Upper lobe of left lung (tissue), 4 donors: Measurements from ENCODE around the gene LTB.

Experiments used
- EP300 ChIP-seq, 4 donors: sonication (generic); formaldehyde crosslinking; IDR thresholded peaks; one replicate each; pipeline ENCODE4 v1.5.1; 2017; ENCODE audit warnings: antibody characterized with exemption in 4 of 4, control low read depth in 2 of 4
- POLR2A ChIP-seq, 4 donors: fragments of 450-650 bp; IDR thresholded peaks; one replicate each; pipeline ENCODE4 v1.5.1; 2016 to 2017; ENCODE audit warnings: antibody characterized with exemption in 4 of 4, mild to moderate bottlenecking in 2 of 4
- POLR2AphosphoS5 ChIP-seq, 2 donors: sonication (generic); formaldehyde crosslinking; IDR thresholded peaks; one replicate each; pipeline ENCODE4 v1.5.1; 2017; ENCODE audit warnings: antibody characterized with exemption in 2 of 2
- TF ChIP-seq, protein P1 (sequence below), 6 experiments: fragments of 450-650 bp in 4 of 6; fragments of 200-600 bp in 2 of 6; sonication (generic) in 2 of 6; IDR thresholded peaks; one replicate each; pipeline ENCODE4 v1.5.1; 2016 to 2019; ENCODE audit warnings: antibody characterized with exemption in 6 of 6

DNA sequence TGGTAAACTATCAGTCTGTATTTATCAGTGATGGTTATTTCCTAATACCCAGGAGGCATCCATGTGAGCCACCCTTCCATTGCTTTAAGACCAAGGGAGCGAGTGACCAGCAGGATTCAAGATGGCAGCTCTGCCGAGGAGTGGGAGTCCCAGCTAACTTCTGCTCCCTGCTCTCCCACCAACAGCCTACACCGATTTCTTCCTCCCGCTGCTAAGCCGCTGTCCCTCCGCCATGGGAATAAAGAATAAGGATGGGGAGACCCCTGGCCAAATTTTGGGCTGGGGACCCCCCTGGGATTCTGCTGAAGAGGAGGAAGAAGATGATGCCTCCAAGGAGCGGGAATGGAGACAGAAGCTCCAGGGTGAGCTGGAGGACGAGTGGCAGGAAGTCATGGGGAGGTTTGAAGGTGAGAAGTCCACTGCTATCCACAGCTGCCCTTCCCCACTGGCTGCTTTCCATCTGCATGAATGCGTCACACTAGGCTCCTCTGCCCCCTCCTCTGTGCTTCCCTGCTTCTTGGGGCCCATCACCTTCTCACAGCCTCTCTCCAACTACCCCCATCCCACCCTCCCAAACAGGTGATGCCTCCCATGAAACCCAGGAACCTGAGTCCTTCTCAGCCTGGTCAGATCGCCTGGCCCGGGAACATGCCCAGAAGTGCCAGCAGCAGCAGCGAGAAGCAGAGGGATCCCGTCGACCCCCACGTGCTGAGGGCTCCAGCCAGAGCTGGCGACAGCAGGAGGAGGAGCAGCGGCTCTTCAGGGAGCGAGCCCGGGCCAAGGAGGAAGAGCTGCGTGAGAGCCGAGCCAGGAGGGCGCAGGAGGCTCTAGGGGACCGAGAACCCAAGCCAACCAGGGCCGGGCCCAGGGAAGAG is 24.5 kb downstream of the LTB start:
- TF ChIP-seq, protein P1, sequence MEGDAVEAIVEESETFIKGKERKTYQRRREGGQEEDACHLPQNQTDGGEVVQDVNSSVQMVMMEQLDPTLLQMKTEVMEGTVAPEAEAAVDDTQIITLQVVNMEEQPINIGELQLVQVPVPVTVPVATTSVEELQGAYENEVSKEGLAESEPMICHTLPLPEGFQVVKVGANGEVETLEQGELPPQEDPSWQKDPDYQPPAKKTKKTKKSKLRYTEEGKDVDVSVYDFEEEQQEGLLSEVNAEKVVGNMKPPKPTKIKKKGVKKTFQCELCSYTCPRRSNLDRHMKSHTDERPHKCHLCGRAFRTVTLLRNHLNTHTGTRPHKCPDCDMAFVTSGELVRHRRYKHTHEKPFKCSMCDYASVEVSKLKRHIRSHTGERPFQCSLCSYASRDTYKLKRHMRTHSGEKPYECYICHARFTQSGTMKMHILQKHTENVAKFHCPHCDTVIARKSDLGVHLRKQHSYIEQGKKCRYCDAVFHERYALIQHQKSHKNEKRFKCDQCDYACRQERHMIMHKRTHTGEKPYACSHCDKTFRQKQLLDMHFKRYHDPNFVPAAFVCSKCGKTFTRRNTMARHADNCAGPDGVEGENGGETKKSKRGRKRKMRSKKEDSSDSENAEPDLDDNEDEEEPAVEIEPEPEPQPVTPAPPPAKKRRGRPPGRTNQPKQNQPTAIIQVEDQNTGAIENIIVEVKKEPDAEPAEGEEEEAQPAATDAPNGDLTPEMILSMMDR (IDR thresholded peaks at IDR 0.05) = no peak
- no peak for TF ChIP-seq POLR2A (IDR thresholded peaks at IDR 0.05)
- TF ChIP-seq POLR2AphosphoS5 (IDR thresholded peaks at IDR 0.05) = no peak
- no peak for TF ChIP-seq EP300 (IDR thresholded peaks at IDR 0.05)
